ENCODE data around the gene CDK10.
A peak's percentile ranks its signal among the peaks of the same experiment; 100 is the strongest.
"Not testable (repeated sequence)": the region's sequence is repeated elsewhere in the genome, so short reads cannot be mapped to it uniquely, and the experiment has no call there.

Gene CDK10

GRCh38 chr16:89696670-89697128, 10.2 kb downstream of the CDK10 start:
- Histone ChIP-seq H3K4me3 (ENCODE audit: insufficient read length, low read depth) (no peak overlapping the region), H3K9me3 (ENCODE audit: insufficient read depth, low read length) (no peaks in the 10 kb centered on the region), H3K4me1 (ENCODE audit: insufficient read depth, insufficient read length) (peaks cover 35% of the 10 kb centered on the region), H3K27me3 (ENCODE audit: insufficient read depth, insufficient read length) (no peaks in the 10 kb centered on the region), H3K36me3 (ENCODE audit: insufficient read depth, insufficient read length, low read length) (peaks cover 69% of the 10 kb centered on the region), H3K9ac (ENCODE audit: insufficient read length, low read depth) (peak overlapping the region; percentile 21)
- no peak for DNase-seq (ENCODE audit: low read depth, low spot score)
- TF ChIP-seq SUZ12 (IDR thresholded peaks at IDR 0.05; ENCODE audit: extremely low read depth, insufficient read depth, insufficient read length) (no peak), ZNF274 (IDR thresholded peaks at IDR 0.05; ENCODE audit: low read depth, low read length) (no peak), YY1 (IDR thresholded peaks at IDR 0.05; ENCODE audit: insufficient read depth, insufficient read length) (no peak)

- Histone ChIP-seq H3K4me1 (ENCODE audit: insufficient read depth, insufficient read length) (peaks cover 32% of the 10 kb centered on the region), H3K9me3 (ENCODE audit: insufficient read depth, low read length) (no peaks in the 10 kb centered on the region), H3K27me3 (ENCODE audit: insufficient read depth, insufficient read length) (no peaks in the 10 kb centered on the region), H3K36me3 (ENCODE audit: insufficient read depth, insufficient read length, low read length) (peaks cover 64% of the 10 kb centered on the region), H3K4me3 (ENCODE audit: insufficient read length, low read depth) (no peak overlapping the region), H3K9ac (ENCODE audit: insufficient read length, low read depth) (peak overlapping the region; percentile 42)
- DNase-seq (ENCODE audit: low read depth, low spot score) = no peak
- no peak for TF ChIP-seq SUZ12 (IDR thresholded peaks at IDR 0.05; ENCODE audit: extremely low read depth, insufficient read depth, insufficient read length)
- TF ChIP-seq YY1 (IDR thresholded peaks at IDR 0.05; ENCODE audit: insufficient read depth, insufficient read length) = no peak
- TF ChIP-seq ZNF274 (IDR thresholded peaks at IDR 0.05; ENCODE audit: low read depth, low read length) = no peak
Observed at GRCh38 chr16:89697161-89697615, 10.7 kb downstream of the CDK10 start.

GRCh38 chr16:89697616-89698331, 11.3 kb downstream of the CDK10 start:
- H3K36me3 ChIP-seq (ENCODE audit: insufficient read depth, insufficient read length, low read length) = peaks cover 60% of the 10 kb centered on the region
- peaks cover 3% of the 10 kb centered on the region for H3K27me3 ChIP-seq (ENCODE audit: insufficient read depth, insufficient read length)
- no peak for DNase-seq (ENCODE audit: low read depth, low spot score)

DNA sequence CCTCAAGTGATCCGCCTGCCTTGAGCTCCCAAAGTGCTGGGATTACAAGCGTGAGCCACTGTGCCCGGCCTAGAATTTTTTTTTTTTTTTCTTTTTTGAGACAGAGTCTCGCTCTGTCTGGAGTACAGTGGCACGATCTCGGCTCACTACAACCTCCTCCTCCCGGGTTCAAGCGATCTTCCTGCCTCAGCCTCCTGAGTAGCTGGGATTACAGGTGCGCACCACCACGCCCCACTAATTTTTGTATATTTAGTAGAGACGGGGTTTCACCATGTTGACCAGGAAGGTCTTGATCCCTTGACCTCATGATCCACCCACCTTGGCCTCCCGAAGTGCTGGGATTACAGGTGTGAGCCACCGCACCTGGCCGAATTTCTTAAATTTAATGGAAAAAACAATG, 12.2 kb downstream of the CDK10 start:
- Histone ChIP-seq H3K27me3 (ENCODE audit: insufficient read depth, insufficient read length) (peaks cover 11% of the 10 kb centered on the region), H3K36me3 (ENCODE audit: insufficient read depth, insufficient read length, low read length) (peaks cover 52% of the 10 kb centered on the region), H3K4me1 (ENCODE audit: insufficient read depth, insufficient read length) (peaks cover 31% of the 10 kb centered on the region)
- not testable (repeated sequence) for DNase-seq (ENCODE audit: low read depth, low spot score); H3K4me3 ChIP-seq (ENCODE audit: insufficient read length, low read depth); H3K9me3 ChIP-seq (ENCODE audit: insufficient read depth, low read length); H3K9ac ChIP-seq (ENCODE audit: insufficient read length, low read depth)

More at GRCh38 chr16:89697616-89698331, 11.3 kb downstream of the CDK10 start:
- peak overlapping the region; percentile 56 for H3K9ac ChIP-seq (ENCODE audit: insufficient read length, low read depth)
- TF ChIP-seq ZNF274 (IDR thresholded peaks at IDR 0.05; ENCODE audit: low read depth, low read length) (no peak), YY1 (IDR thresholded peaks at IDR 0.05; ENCODE audit: insufficient read depth, insufficient read length) (no peak), SUZ12 (IDR thresholded peaks at IDR 0.05; ENCODE audit: extremely low read depth, insufficient read depth, insufficient read length) (no peak)
- no peak overlapping the region for H3K4me3 ChIP-seq (ENCODE audit: insufficient read length, low read depth)
- no peaks in the 10 kb centered on the region for H3K9me3 ChIP-seq (ENCODE audit: insufficient read depth, low read length)
- peaks cover 31% of the 10 kb centered on the region for H3K4me1 ChIP-seq (ENCODE audit: insufficient read depth, insufficient read length)

DNA sequence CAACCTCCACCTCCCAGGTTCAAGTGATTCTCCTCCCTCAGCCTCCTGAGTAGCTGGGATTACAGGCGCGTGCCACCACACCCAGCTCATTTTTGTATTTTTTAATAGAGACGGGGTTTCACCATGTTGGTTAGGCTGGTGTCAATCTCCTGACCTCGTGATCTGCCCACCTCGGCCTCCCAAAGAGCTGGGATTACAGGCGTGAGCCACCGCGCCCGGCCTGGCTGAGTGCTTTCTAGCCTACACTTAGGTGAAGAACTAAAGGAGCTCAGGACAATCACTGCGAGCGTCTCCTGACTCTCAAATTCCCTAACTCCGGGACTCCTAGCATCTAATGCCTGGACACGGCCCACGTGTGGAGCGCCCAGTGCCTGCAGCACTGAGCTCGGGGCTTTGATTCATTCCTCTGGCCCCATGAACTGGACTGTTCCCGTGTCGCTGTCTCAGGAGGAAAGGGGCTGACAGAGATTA, 13.2 kb downstream of the CDK10 start:
- H3K9me3 ChIP-seq (ENCODE audit: insufficient read depth, low read length); DNase-seq (ENCODE audit: low read depth, low spot score): not testable (repeated sequence)
- H3K36me3 ChIP-seq (ENCODE audit: insufficient read depth, insufficient read length, low read length) = peaks cover 42% of the 10 kb centered on the region
- H3K9ac ChIP-seq (ENCODE audit: insufficient read length, low read depth) = peak overlapping the region; percentile 59
- peak overlapping the region; percentile 25 for H3K4me3 ChIP-seq (ENCODE audit: insufficient read length, low read depth)
- peaks cover 11% of the 10 kb centered on the region for H3K27me3 ChIP-seq (ENCODE audit: insufficient read depth, insufficient read length)
- H3K4me1 ChIP-seq (ENCODE audit: insufficient read depth, insufficient read length) = peaks cover 31% of the 10 kb centered on the region

DNA sequence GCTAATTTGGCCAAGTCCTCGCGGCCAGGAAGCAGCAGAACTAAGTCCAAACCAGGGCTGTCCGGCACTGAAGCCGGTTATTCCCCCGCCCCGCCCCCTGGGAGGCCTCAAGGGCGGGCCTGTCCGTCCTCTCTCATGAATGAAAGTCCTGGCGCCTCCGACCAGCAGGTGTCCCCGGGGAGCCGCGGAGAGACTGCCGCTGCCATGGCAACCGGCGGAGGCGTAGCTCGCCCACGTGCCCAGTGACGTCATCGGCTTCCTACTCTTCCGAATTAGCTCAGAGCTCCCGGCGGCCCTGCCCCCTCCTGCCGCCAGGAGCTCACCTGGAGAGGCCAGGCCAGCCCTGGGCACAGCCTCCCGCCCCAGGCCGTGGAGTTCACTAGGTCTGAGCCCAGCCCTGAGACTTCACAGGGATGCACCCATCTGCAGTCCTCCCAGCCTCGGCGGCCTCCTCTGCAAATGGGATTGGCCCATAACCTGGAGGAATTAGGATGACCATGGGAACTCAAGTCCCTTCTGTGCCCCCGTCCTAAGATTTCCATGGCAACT, 13.7 kb downstream of the CDK10 start:
- H3K36me3 ChIP-seq (ENCODE audit: insufficient read depth, insufficient read length, low read length) = peaks cover 37% of the 10 kb centered on the region
- H3K27me3 ChIP-seq (ENCODE audit: insufficient read depth, insufficient read length) = peaks cover 14% of the 10 kb centered on the region
- peak overlapping the region; percentile 81 for H3K4me3 ChIP-seq (ENCODE audit: insufficient read length, low read depth)
- H3K9me3 ChIP-seq (ENCODE audit: insufficient read depth, low read length) = no peaks in the 10 kb centered on the region
- H3K9ac ChIP-seq (ENCODE audit: insufficient read length, low read depth) = peak overlapping the region; percentile 90
- peak; percentile 99 for DNase-seq (ENCODE audit: low read depth, low spot score)
- no peak for TF ChIP-seq ZNF274 (IDR thresholded peaks at IDR 0.05; ENCODE audit: low read depth, low read length)
- H3K4me1 ChIP-seq (ENCODE audit: insufficient read depth, insufficient read length) = peaks cover 27% of the 10 kb centered on the region

DNA sequence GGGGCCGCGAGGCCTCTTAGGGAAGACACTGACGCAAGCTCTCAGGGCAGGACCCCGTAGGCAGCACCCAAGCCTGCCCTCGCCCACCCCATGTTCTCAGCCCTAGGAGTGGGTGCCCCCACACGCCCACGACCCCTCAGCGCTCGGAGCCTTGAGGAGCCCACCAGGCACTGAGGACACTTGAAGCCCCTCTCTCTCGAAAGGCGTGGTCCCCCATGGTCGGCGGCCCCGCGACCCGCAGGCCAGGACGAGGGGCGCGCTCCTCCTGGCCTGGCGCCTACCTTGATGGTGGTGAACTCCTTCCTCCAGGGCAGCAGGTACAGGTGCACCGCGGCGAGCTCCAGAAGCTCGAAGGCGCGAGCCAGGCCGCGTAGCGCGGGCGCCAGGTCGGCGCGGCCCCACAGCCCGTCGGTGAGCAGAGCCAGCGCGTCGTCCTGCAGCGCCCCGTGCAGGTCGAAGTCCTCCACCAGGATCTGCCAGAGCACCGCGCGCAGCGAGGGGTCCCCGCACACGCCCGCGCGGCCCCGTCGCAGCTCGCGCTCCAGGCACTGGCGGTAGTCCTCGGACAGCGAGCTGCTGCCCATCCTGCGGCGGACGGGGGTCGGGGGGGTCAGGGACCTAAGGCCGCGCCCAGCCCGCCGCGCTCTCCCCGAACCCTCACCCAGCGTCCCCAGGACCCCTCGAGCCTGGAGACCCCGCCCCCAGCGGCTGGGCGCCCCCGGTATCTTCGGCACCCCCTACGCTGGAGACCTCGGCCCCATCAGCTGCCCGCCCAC, 14.3 kb downstream of the CDK10 start:
- H3K4me1 ChIP-seq (ENCODE audit: insufficient read depth, insufficient read length) = peaks cover 20% of the 10 kb centered on the region
- H3K9ac ChIP-seq (ENCODE audit: insufficient read length, low read depth) = peak overlapping the region; percentile 90
- TF ChIP-seq SUZ12 (IDR thresholded peaks at IDR 0.05; ENCODE audit: extremely low read depth, insufficient read depth, insufficient read length) (no peak), YY1 (IDR thresholded peaks at IDR 0.05; ENCODE audit: insufficient read depth, insufficient read length) (no peak), ZNF274 (IDR thresholded peaks at IDR 0.05; ENCODE audit: low read depth, low read length) (no peak)
- peak overlapping the region; percentile 81 for H3K4me3 ChIP-seq (ENCODE audit: insufficient read length, low read depth)
- DNase-seq (ENCODE audit: low read depth, low spot score) = peak; percentile 46
- H3K36me3 ChIP-seq (ENCODE audit: insufficient read depth, insufficient read length, low read length) = peaks cover 31% of the 10 kb centered on the region
- H3K9me3 ChIP-seq (ENCODE audit: insufficient read depth, low read length) = no peaks in the 10 kb centered on the region
- H3K27me3 ChIP-seq (ENCODE audit: insufficient read depth, insufficient read length) = peaks cover 14% of the 10 kb centered on the region
